Smooth muscle cell (in vitro differentiated cells): Measurements from ENCODE around the gene RIPOR2. TPM values are rescaled to one million over a fixed set of nuclear protein-coding genes. Genes with fewer than 3 reads are reported as not detected.

Experiments used
- DNase-seq: peaks from one replicate; lab custom pipeline; 2025; ENCODE audit not compliant: unreplicated experiment; lab: John Stamatoyannopoulos, UW
- H2AFZ ChIP-seq: fragments of 200-600 bp; sonication (generic); 2 replicates; pipeline ENCODE4 v1.6.0; 2016; ENCODE audit warnings: antibody characterized with exemption, low read depth, mild to moderate bottlenecking
- H3F3A ChIP-seq: fragments of 200-600 bp; sonication (generic); 2 replicates; pipeline ENCODE4 v1.6.0; 2017; ENCODE audit warnings: antibody characterized with exemption, low read depth
- H3K27ac ChIP-seq: fragments of 200-600 bp; sonication (generic); 2 replicates; pipeline ENCODE4 v1.5.1; 2016; ENCODE audit warnings: low read depth, mild to moderate bottlenecking
- H3K27me3 ChIP-seq: fragments of 200-600 bp; sonication (generic); 2 replicates; pipeline ENCODE4 v1.6.1; 2016; ENCODE audit warnings: low read depth, mild to moderate bottlenecking
- H3K36me3 ChIP-seq: fragments of 200-600 bp; sonication (generic); 2 replicates; pipeline ENCODE4 v1.5.1; 2016; ENCODE audit warnings: low read depth
- H3K4me1 ChIP-seq: fragments of 200-600 bp; sonication (generic); 2 replicates; pipeline ENCODE4 v1.5.1; 2016; ENCODE audit warnings: low read depth
- H3K4me2 ChIP-seq: fragments of 200-600 bp; sonication (generic); 2 replicates; pipeline ENCODE4 v1.6.0; 2016; ENCODE audit warnings: mild to moderate bottlenecking
- H3K4me3 ChIP-seq: fragments of 200-600 bp; sonication (generic); 2 replicates; pipeline ENCODE4 v1.5.1; 2016; ENCODE audit warnings: mild to moderate bottlenecking
- H3K79me2 ChIP-seq: fragments of 200-600 bp; sonication (generic); 2 replicates; pipeline ENCODE4 v1.6.0; 2016; ENCODE audit warnings: low read depth, mild to moderate bottlenecking
- H3K9ac ChIP-seq: fragments of 200-600 bp; sonication (generic); 2 replicates; pipeline ENCODE4 v1.6.0; 2016; ENCODE audit warnings: low read depth
- H3K9me3 ChIP-seq: fragments of 200-600 bp; sonication (generic); replicated peaks from 2 replicates; pipeline ENCODE4 v1.5.1; 2016; ENCODE audit warnings: low read depth
- H4K20me1 ChIP-seq: fragments of 200-600 bp; sonication (generic); 2 replicates; pipeline ENCODE4 v1.6.0; 2016; ENCODE audit warnings: low read depth
- WGBS: methylation state at CpG from one replicate; pipeline ENCODE4 v1.1.7; 2016; ENCODE audit warnings: low lambda C conversion rate; 5-methylcytosine and 5-hydroxymethylcytosine counted together
- polyA plus RNA-seq: library from polyadenylated mRNA; unstranded; fragments of >200 nt; fragmentation: Nextera tagmentation; extraction: Ambion mirVana; gene quantifications from 2 replicates; pipeline ENCODE4 v1.2.1, GENCODE V29; 2016
- total RNA-seq: library from RNA; depleted of rRNA; stranded (reverse); fragments of >200 nt; gene quantifications from 2 replicates; pipeline ENCODE4 v1.2.3, GENCODE V29; 2014
- TF ChIP-seq, protein P1 (sequence below): fragments of 200-600 bp; sonication (generic); IDR thresholded peaks from 2 replicates; pipeline ENCODE4 v1.5.1; 2017; ENCODE audit warnings: borderline replicate concordance, mild to moderate bottlenecking, antibody characterized with exemption; ENCODE audit not compliant: insufficient read depth, poor library complexity, severe bottlenecking

The RIPOR2 gene
- total and polyA plus RNA-seq, 2 experiments from 2014 or later = 2.3 to 5.6 TPM

DNA sequence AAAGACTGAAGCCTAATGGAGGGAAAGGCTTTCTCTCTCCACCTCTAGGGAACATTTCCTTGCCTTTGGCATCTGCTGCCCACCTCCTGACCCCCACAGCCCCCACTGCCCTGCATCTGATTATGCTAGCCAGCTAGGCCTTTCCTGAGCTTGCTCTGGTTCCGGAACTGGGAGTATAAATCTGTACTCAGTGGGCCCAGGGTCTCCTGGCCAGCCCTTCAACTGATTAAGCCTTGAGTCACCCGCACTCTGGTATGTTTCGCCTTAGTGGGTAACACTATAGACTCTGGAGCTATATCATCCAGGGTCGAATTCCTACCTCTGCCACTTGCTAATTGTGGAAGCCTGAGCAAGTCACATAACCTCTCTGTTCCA, 45.6 kb upstream of the RIPOR2 start:
- Histone ChIP-seq H4K20me1 (no peaks in the 10 kb centered on the region), H3K9me3 (no peaks in the 10 kb centered on the region), H3K79me2 (no peaks in the 10 kb centered on the region), H3K27me3 (no peaks in the 10 kb centered on the region), H3F3A (no peaks in the 10 kb centered on the region), H3K9ac (peak overlapping the region; percentile 11), H3K4me1 (peaks cover 41% of the 10 kb centered on the region), H3K4me3 (no peak overlapping the region), H3K4me2 (peak overlapping the region; percentile 60), H2AFZ (peak overlapping the region; percentile 61), H3K27ac (peak overlapping the region; percentile 36), H3K36me3 (no peaks in the 10 kb centered on the region)
- 29% methylated on average over 4 of the region's 4 CpGs for WGBS
- no peak for DNase-seq
- TF ChIP-seq, protein P1, sequence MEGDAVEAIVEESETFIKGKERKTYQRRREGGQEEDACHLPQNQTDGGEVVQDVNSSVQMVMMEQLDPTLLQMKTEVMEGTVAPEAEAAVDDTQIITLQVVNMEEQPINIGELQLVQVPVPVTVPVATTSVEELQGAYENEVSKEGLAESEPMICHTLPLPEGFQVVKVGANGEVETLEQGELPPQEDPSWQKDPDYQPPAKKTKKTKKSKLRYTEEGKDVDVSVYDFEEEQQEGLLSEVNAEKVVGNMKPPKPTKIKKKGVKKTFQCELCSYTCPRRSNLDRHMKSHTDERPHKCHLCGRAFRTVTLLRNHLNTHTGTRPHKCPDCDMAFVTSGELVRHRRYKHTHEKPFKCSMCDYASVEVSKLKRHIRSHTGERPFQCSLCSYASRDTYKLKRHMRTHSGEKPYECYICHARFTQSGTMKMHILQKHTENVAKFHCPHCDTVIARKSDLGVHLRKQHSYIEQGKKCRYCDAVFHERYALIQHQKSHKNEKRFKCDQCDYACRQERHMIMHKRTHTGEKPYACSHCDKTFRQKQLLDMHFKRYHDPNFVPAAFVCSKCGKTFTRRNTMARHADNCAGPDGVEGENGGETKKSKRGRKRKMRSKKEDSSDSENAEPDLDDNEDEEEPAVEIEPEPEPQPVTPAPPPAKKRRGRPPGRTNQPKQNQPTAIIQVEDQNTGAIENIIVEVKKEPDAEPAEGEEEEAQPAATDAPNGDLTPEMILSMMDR = no peak

DNA sequence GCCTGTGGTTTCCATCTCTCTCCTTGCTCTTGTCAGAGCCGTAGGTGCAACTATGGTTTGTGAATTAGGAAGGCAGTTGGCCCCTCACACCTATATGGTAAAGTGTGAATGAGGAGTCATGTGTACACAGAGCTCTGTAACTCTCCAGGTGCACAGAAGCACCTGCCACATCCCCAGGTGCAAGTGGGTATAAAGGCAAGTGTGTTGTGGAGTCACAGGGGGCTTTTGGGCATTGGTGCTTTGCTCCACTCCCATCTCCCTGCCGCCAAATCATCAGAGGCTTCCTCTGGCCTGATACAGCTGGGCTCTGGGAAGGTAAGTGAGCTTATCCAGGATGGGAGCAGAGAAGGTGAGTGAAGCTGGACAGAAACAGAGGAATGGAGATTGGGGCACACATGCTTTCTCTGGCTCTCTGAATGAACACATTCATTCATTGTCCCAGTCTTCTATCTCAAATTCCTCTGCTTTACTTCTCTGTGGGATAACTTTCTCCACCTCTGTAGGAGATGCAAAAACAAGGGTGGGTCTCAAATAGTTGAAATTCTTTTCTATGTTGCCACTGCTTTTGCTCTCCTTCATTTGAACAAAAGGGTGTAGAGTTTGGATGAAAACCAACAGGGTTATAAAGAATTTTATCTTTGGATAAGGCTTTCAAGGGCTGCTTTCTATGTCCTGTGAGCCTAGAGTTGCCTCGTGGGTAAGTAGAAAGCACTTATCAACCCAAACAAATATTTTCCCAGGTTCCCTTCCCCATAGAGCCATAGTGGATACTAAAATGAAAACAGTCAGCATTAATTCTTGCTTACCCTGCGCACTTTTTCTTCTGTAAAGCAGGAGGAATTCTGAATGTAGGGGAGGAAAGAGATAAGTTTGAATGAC, 45.0 kb upstream of the RIPOR2 start:
- H3F3A ChIP-seq = no peaks in the 10 kb centered on the region
- H3K36me3 ChIP-seq = no peaks in the 10 kb centered on the region
- TF ChIP-seq, protein P1 = no peak
- H3K9me3 ChIP-seq = no peaks in the 10 kb centered on the region
- peak overlapping the region; percentile 36 for H3K27ac ChIP-seq
- H3K79me2 ChIP-seq = no peaks in the 10 kb centered on the region
- peak overlapping the region; percentile 61 for H2AFZ ChIP-seq
- H3K9ac ChIP-seq = peak overlapping the region; percentile 11
- H3K4me1 ChIP-seq = peaks cover 36% of the 10 kb centered on the region
- DNase-seq = no peak
- no peaks in the 10 kb centered on the region for H3K27me3 ChIP-seq
- H3K4me3 ChIP-seq = no peak overlapping the region
- no peaks in the 10 kb centered on the region for H4K20me1 ChIP-seq
- H3K4me2 ChIP-seq = peak overlapping the region; percentile 60
- 57% methylated on average over 4 of the region's 4 CpGs for WGBS

DNA sequence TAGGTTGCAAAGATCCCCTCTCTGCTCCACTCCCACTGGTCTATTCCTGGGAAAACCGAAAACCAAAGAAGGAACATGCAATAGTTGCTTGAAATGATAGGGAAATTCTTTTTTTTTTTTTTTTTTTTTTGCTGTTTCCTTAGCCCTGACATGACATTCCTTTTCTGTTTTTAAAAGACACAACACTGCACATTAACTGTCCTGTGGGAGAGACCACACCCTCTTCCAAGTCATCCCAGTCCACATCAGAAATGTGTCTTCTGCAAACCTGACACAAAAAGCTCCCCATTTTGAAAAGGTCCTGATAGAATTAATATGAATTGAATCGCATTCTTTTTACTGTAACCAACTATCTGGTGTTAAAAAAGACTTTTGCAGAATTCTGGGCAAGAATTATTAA, 43.4 kb upstream of the RIPOR2 start:
- no peak overlapping the region for H3K4me3 ChIP-seq
- no peaks in the 10 kb centered on the region for H3K36me3 ChIP-seq
- no peak for DNase-seq
- H3K4me1 ChIP-seq = peaks cover 26% of the 10 kb centered on the region
- no peak overlapping the region for H3K4me2 ChIP-seq
- H3K9me3 ChIP-seq = no peaks in the 10 kb centered on the region
- no peak overlapping the region for H3K27ac ChIP-seq
- no peaks in the 10 kb centered on the region for H3K79me2 ChIP-seq
- no peaks in the 10 kb centered on the region for H3F3A ChIP-seq
- no peak overlapping the region for H3K9ac ChIP-seq
- H4K20me1 ChIP-seq = no peaks in the 10 kb centered on the region
- 93% methylated on average over 2 of the region's 2 CpGs for WGBS
- TF ChIP-seq, protein P1 = no peak
- H3K27me3 ChIP-seq = no peaks in the 10 kb centered on the region
- no peak overlapping the region for H2AFZ ChIP-seq
